ENCODE measurements around the gene TEX52. TPM values are rescaled to one million over a fixed set of nuclear protein-coding genes. Genes with fewer than 3 reads are reported as not detected.

Gene TEX52
- total RNA-seq, 2 donors from 2014 or later, result 0.22 to 0.29 TPM

- Mint-ChIP-seq H3K9me3 (no peaks in the 10 kb centered on the region), H3K4me3 (peak overlapping the region; percentile 91), H3K27ac (peak overlapping the region; percentile 94), H3K36me3 (ENCODE audit: low read depth) (peaks cover 28% of the 10 kb centered on the region), H3K4me1 (peaks cover 28% of the 10 kb centered on the region), H3K27me3 (ENCODE audit: insufficient read depth) (no peaks in the 10 kb centered on the region)
- Histone ChIP-seq H3K27ac (ENCODE audit: low read depth, low read length) (peak overlapping the region; percentile 89), H3K9ac (ENCODE audit: extremely low read depth, low read length, poor library complexity, severe bottlenecking) (peak overlapping the region; percentile 77), H3K4me3 (ENCODE audit: low read length) (peak overlapping the region; percentile 97), H3K9me3 (ENCODE audit: control insufficient read depth, low read length) (no peaks in the 10 kb centered on the region), H3K27me3 (ENCODE audit: control insufficient read depth, insufficient read depth, low read length, poor library complexity, severe bottlenecking) (no peaks in the 10 kb centered on the region), H3K36me3 (ENCODE audit: control insufficient read depth, insufficient read depth, low read length) (peaks cover 26% of the 10 kb centered on the region), H3K4me1 (ENCODE audit: control insufficient read depth, insufficient read depth, low read length) (no peaks in the 10 kb centered on the region)
- DNase-seq, result peak; percentile 88
- 30 to 31% methylated on average over 32 to 42 of the region's 42 CpGs for WGBS, 2 experiments (ENCODE audit: insufficient coverage in 1 of 2, insufficient read length in 1 of 2)
- no peak for TF ChIP-seq CTCF (conservative IDR thresholded peaks at IDR 0.05)
Observed at GRCh38 chr12:2891240-2892053, 34.6 kb upstream of the TEX52 start.

GRCh38 chr12:2890388-2891239, 33.8 kb upstream of the TEX52 start, which contains the start of gene TULP3:
Gene TULP3 (plus strand): TSS chr12:2890891. CDS start chr12:2890948, 57 bp downstream.
- Histone ChIP-seq H3K36me3 (ENCODE audit: control insufficient read depth, insufficient read depth, low read length) (peaks cover 35% of the 10 kb centered on the region), H3K9ac (ENCODE audit: extremely low read depth, low read length, poor library complexity, severe bottlenecking) (peak within 1 kb of the TSS; percentile 77), H3K4me1 (ENCODE audit: control insufficient read depth, insufficient read depth, low read length) (no peaks in the 10 kb centered on the region), H3K9me3 (ENCODE audit: control insufficient read depth, low read length) (no peaks in the 10 kb centered on the region), H3K4me3 (ENCODE audit: low read length) (peak within 1 kb of the TSS; percentile 97), H3K27ac (ENCODE audit: low read depth, low read length) (peak within 1 kb of the TSS; percentile 89), H3K27me3 (ENCODE audit: control insufficient read depth, insufficient read depth, low read length, poor library complexity, severe bottlenecking) (no peaks in the 10 kb centered on the region)
- peaks cover 24% of the 10 kb centered on the region for H3K4me1 Mint-ChIP-seq
- peak; percentile 35 for TF ChIP-seq CTCF (conservative IDR thresholded peaks at IDR 0.05)
- H3K36me3 Mint-ChIP-seq (ENCODE audit: low read depth), result peaks cover 30% of the 10 kb centered on the region
- no peaks in the 10 kb centered on the region for H3K9me3 Mint-ChIP-seq
- no peaks in the 10 kb centered on the region for H3K27me3 Mint-ChIP-seq (ENCODE audit: insufficient read depth)
- H3K4me3 Mint-ChIP-seq, result peak within 1 kb of the TSS; percentile 91
- WGBS, 2 experiments (ENCODE audit: insufficient coverage in 1 of 2, insufficient read length in 1 of 2), result 1 to 3% methylated on average over 26 to 83 of the region's 83 CpGs
- peak; percentile 100 for DNase-seq
- H3K27ac Mint-ChIP-seq, result peak within 1 kb of the TSS; percentile 94

- Histone ChIP-seq H3K27ac (ENCODE audit: low read depth, low read length) (peak overlapping the region; percentile 78), H3K9ac (ENCODE audit: extremely low read depth, low read length, poor library complexity, severe bottlenecking) (peak overlapping the region; percentile 59), H3K9me3 (ENCODE audit: control insufficient read depth, low read length) (no peaks in the 10 kb centered on the region), H3K27me3 (ENCODE audit: control insufficient read depth, insufficient read depth, low read length, poor library complexity, severe bottlenecking) (no peaks in the 10 kb centered on the region), H3K4me1 (ENCODE audit: control insufficient read depth, insufficient read depth, low read length) (no peaks in the 10 kb centered on the region), H3K4me3 (ENCODE audit: low read length) (peak overlapping the region; percentile 97), H3K36me3 (ENCODE audit: control insufficient read depth, insufficient read depth, low read length) (peaks cover 35% of the 10 kb centered on the region)
- DNase-seq, result no peak
- Mint-ChIP-seq H3K4me3 (peak overlapping the region; percentile 91), H3K9me3 (no peaks in the 10 kb centered on the region), H3K36me3 (ENCODE audit: low read depth) (peaks cover 35% of the 10 kb centered on the region), H3K4me1 (peaks cover 20% of the 10 kb centered on the region), H3K27ac (peak overlapping the region; percentile 94), H3K27me3 (ENCODE audit: insufficient read depth) (no peaks in the 10 kb centered on the region)
- no peak for TF ChIP-seq CTCF (conservative IDR thresholded peaks at IDR 0.05)
- WGBS, 2 experiments (ENCODE audit: insufficient coverage in 1 of 2, insufficient read length in 1 of 2), result 80 to 90% methylated on average over 6 to 10 of the region's 10 CpGs
Observed at GRCh38 chr12:2890001-2890387, 33.2 kb upstream of the TEX52 start.

All from endodermal cell (in vitro differentiated cells).